ENCODE data around the gene SMAD6. TPM values are rescaled to one million over a fixed set of nuclear protein-coding genes. Genes with fewer than 3 reads are reported as not detected.

SMAD6 gene
- total RNA-seq, 1 donor, result 1.9 TPM

- Histone ChIP-seq H3K9me3 (ENCODE audit: low read depth, low read length) (no peaks in the 10 kb centered on the region), H3K4me3 (ENCODE audit: low read length) (no peak overlapping the region), H3K4me1 (ENCODE audit: insufficient read depth, low read length) (peaks cover 10% of the 10 kb centered on the region), H3K27me3 (ENCODE audit: insufficient read depth, low read length) (no peaks in the 10 kb centered on the region)
Observed at GRCh38 chr15:66801266-66801665, 99.2 kb downstream of the SMAD6 start.

- no peaks in the 10 kb centered on the region for H3K9me3 ChIP-seq (ENCODE audit: low read depth, low read length)
- no peaks in the 10 kb centered on the region for H3K27me3 ChIP-seq (ENCODE audit: insufficient read depth, low read length)
- peaks cover 10% of the 10 kb centered on the region for H3K4me1 ChIP-seq (ENCODE audit: insufficient read depth, low read length)
- H3K4me3 ChIP-seq (ENCODE audit: low read length), result no peak overlapping the region
Observed at GRCh38 chr15:66802025-66803001, 100.3 kb downstream of the SMAD6 start.

GRCh38 chr15:66803182-66803729, 101.2 kb downstream of the SMAD6 start:
- Histone ChIP-seq H3K4me3 (ENCODE audit: low read length) (no peak overlapping the region), H3K27me3 (ENCODE audit: insufficient read depth, low read length) (no peaks in the 10 kb centered on the region), H3K9me3 (ENCODE audit: low read depth, low read length) (no peaks in the 10 kb centered on the region), H3K4me1 (ENCODE audit: insufficient read depth, low read length) (peaks cover 10% of the 10 kb centered on the region)

- no peak overlapping the region for H3K4me3 ChIP-seq (ENCODE audit: low read length)
- H3K9me3 ChIP-seq (ENCODE audit: low read depth, low read length), result no peaks in the 10 kb centered on the region
- peaks cover 10% of the 10 kb centered on the region for H3K4me1 ChIP-seq (ENCODE audit: insufficient read depth, low read length)
- H3K27me3 ChIP-seq (ENCODE audit: insufficient read depth, low read length), result no peaks in the 10 kb centered on the region
Observed at GRCh38 chr15:66803749-66804148, 101.7 kb downstream of the SMAD6 start.

- Histone ChIP-seq H3K9me3 (ENCODE audit: low read depth, low read length) (no peaks in the 10 kb centered on the region), H3K27me3 (ENCODE audit: insufficient read depth, low read length) (no peaks in the 10 kb centered on the region), H3K4me3 (ENCODE audit: low read length) (no peak overlapping the region), H3K4me1 (ENCODE audit: insufficient read depth, low read length) (peaks cover 10% of the 10 kb centered on the region)
Observed at GRCh38 chr15:66805202-66805885, 103.3 kb downstream of the SMAD6 start.

- Histone ChIP-seq H3K4me3 (ENCODE audit: low read length) (no peak overlapping the region), H3K9me3 (ENCODE audit: low read depth, low read length) (no peaks in the 10 kb centered on the region), H3K27me3 (ENCODE audit: insufficient read depth, low read length) (no peaks in the 10 kb centered on the region), H3K4me1 (ENCODE audit: insufficient read depth, low read length) (peaks cover under 1% of the 10 kb centered on the region)
Observed at GRCh38 chr15:66808181-66808824, 106.3 kb downstream of the SMAD6 start.

- no peaks in the 10 kb centered on the region for H3K9me3 ChIP-seq (ENCODE audit: low read depth, low read length)
- H3K4me3 ChIP-seq (ENCODE audit: low read length), result no peak overlapping the region
- no peaks in the 10 kb centered on the region for H3K4me1 ChIP-seq (ENCODE audit: insufficient read depth, low read length)
- H3K27me3 ChIP-seq (ENCODE audit: insufficient read depth, low read length), result no peaks in the 10 kb centered on the region
Observed at GRCh38 chr15:66809664-66810063, 107.6 kb downstream of the SMAD6 start.

- H3K9me3 ChIP-seq (ENCODE audit: low read depth, low read length), result no peaks in the 10 kb centered on the region
- no peaks in the 10 kb centered on the region for H3K27me3 ChIP-seq (ENCODE audit: insufficient read depth, low read length)
- no peak overlapping the region for H3K4me3 ChIP-seq (ENCODE audit: low read length)
- H3K4me1 ChIP-seq (ENCODE audit: insufficient read depth, low read length), result no peaks in the 10 kb centered on the region
Observed at GRCh38 chr15:66815318-66815717, 113.3 kb downstream of the SMAD6 start.

- Histone ChIP-seq H3K9me3 (ENCODE audit: low read depth, low read length) (no peaks in the 10 kb centered on the region), H3K27me3 (ENCODE audit: insufficient read depth, low read length) (no peaks in the 10 kb centered on the region), H3K4me3 (ENCODE audit: low read length) (no peak overlapping the region), H3K4me1 (ENCODE audit: insufficient read depth, low read length) (no peaks in the 10 kb centered on the region)
Observed at GRCh38 chr15:66816201-66816600, 114.2 kb downstream of the SMAD6 start.

- H3K4me3 ChIP-seq (ENCODE audit: low read length), result no peak overlapping the region
- H3K9me3 ChIP-seq (ENCODE audit: low read depth, low read length), result no peaks in the 10 kb centered on the region
- no peaks in the 10 kb centered on the region for H3K4me1 ChIP-seq (ENCODE audit: insufficient read depth, low read length)
- no peaks in the 10 kb centered on the region for H3K27me3 ChIP-seq (ENCODE audit: insufficient read depth, low read length)
Observed at GRCh38 chr15:66819084-66819483, 117.0 kb downstream of the SMAD6 start.

- Histone ChIP-seq H3K4me1 (ENCODE audit: insufficient read depth, low read length) (no peaks in the 10 kb centered on the region), H3K9me3 (ENCODE audit: low read depth, low read length) (no peaks in the 10 kb centered on the region), H3K4me3 (ENCODE audit: low read length) (no peak overlapping the region), H3K27me3 (ENCODE audit: insufficient read depth, low read length) (no peaks in the 10 kb centered on the region)
Observed at GRCh38 chr15:66820481-66821176, 118.6 kb downstream of the SMAD6 start.

GRCh38 chr15:66821307-66821706, 119.3 kb downstream of the SMAD6 start:
- Histone ChIP-seq H3K27me3 (ENCODE audit: insufficient read depth, low read length) (no peaks in the 10 kb centered on the region), H3K4me1 (ENCODE audit: insufficient read depth, low read length) (no peaks in the 10 kb centered on the region), H3K4me3 (ENCODE audit: low read length) (no peak overlapping the region), H3K9me3 (ENCODE audit: low read depth, low read length) (no peaks in the 10 kb centered on the region)

GRCh38 chr15:66822114-66822513, 120.1 kb downstream of the SMAD6 start:
- Histone ChIP-seq H3K4me1 (ENCODE audit: insufficient read depth, low read length) (no peaks in the 10 kb centered on the region), H3K27me3 (ENCODE audit: insufficient read depth, low read length) (no peaks in the 10 kb centered on the region), H3K4me3 (ENCODE audit: low read length) (no peak overlapping the region), H3K9me3 (ENCODE audit: low read depth, low read length) (no peaks in the 10 kb centered on the region)

- no peaks in the 10 kb centered on the region for H3K4me1 ChIP-seq (ENCODE audit: insufficient read depth, low read length)
- H3K9me3 ChIP-seq (ENCODE audit: low read depth, low read length), result no peaks in the 10 kb centered on the region
- no peak overlapping the region for H3K4me3 ChIP-seq (ENCODE audit: low read length)
- H3K27me3 ChIP-seq (ENCODE audit: insufficient read depth, low read length), result no peaks in the 10 kb centered on the region
Observed at GRCh38 chr15:66822576-66822975, 120.5 kb downstream of the SMAD6 start.
